BLaER1 treated with 17β-estradiol and CSF1 and Interleukin-3, amounts not matched to agents 10 nM and 100 nM (cell line): Measurements from ENCODE around the gene TAF15.
A peak's percentile ranks its signal among the peaks of the same experiment; 100 is the strongest.

Source experiments
- H3K27ac ChIP-seq, 11 experiments: shearing (Covaris generic); formaldehyde crosslinking; 2 replicates each; pipeline ENCODE4 v1.8.1; 2022
- H3K27me3 ChIP-seq, 11 experiments: shearing (Covaris generic); formaldehyde crosslinking; 2 replicates each; pipeline ENCODE4 v1.8.1; 2022
- H3K36me3 ChIP-seq, 11 experiments: shearing (Covaris generic); formaldehyde crosslinking; 2 replicates each; pipeline ENCODE4 v1.8.1; 2022
- H3K4me1 ChIP-seq, 10 experiments: shearing (Covaris generic); formaldehyde crosslinking; 2 replicates each; pipeline ENCODE4 v1.8.1; 2022
- H3K4me2 ChIP-seq, 11 experiments: shearing (Covaris generic); formaldehyde crosslinking; 2 replicates each; pipeline ENCODE4 v1.8.1; 2022
- H3K4me3 ChIP-seq, 10 experiments: shearing (Covaris generic); formaldehyde crosslinking; 2 replicates each; pipeline ENCODE4 v1.8.1; 2022
- H3K9ac ChIP-seq, 11 experiments: shearing (Covaris generic); formaldehyde crosslinking; 2 replicates each; pipeline ENCODE4 v1.8.1; 2022
- H3K9me3 ChIP-seq, 11 experiments: shearing (Covaris generic); formaldehyde crosslinking; replicated peaks in 1 of 11; 2 replicates each; pipeline ENCODE4 v1.8.1; 2022
- H4K20me1 ChIP-seq, 11 experiments: shearing (Covaris generic); formaldehyde crosslinking; 2 replicates each; pipeline ENCODE4 v1.8.1; 2022
- Cebpa-rat ChIP-seq, 11 experiments: shearing (Covaris generic); IDR thresholded peaks; 2 replicates each; pipeline ENCODE4 v1.8.1; 2022

The TAF15 gene

GRCh38 chr17:35775583-35775982 is 33.7 kb upstream of the TAF15 start:
- no peak overlapping the region for H3K27ac ChIP-seq
- peak overlapping the region in 9 of 11 experiments; percentile 39 to 92 (median 77); a peak in 17 of 22 replicates for H3K4me2 ChIP-seq
- H3K4me1 ChIP-seq: peaks cover 10 to 69% (median 47%) of the 10 kb centered on the region in 10 experiments; a peak in 19 of 20 replicates
- no peak for TF ChIP-seq Cebpa-rat (IDR thresholded peaks at IDR 0.05)
- H3K27me3 ChIP-seq: peaks cover 0 to 3% (median 0%) of the 10 kb centered on the region in 11 experiments; a peak in 1 of 22 replicates
- no peak overlapping the region; a peak in 1 of 22 replicates for H3K9ac ChIP-seq
- H4K20me1 ChIP-seq: no peaks in the 10 kb centered on the region
- no peaks in the 10 kb centered on the region for H3K36me3 ChIP-seq
- H3K4me3 ChIP-seq: no peak overlapping the region
- H3K9me3 ChIP-seq: no peaks in the 10 kb centered on the region

- Histone ChIP-seq H4K20me1 (no peaks in the 10 kb centered on the region), H3K4me3 (no peak overlapping the region), H3K4me1 (peaks cover 5 to 46% (median 31%) of the 10 kb centered on the region in 10 experiments; a peak in 18 of 20 replicates), H3K9me3 (no peaks in the 10 kb centered on the region), H3K27me3 (no peaks in the 10 kb centered on the region), H3K36me3 (no peaks in the 10 kb centered on the region), H3K9ac (no peak overlapping the region), H3K27ac (peak overlapping the region in 2 of 11 experiments; percentile 13 to 15; a peak in 3 of 22 replicates), H3K4me2 (peak overlapping the region in 3 of 11 experiments; percentile 23 to 27 (median 24); a peak in 4 of 22 replicates)
- no peak for TF ChIP-seq Cebpa-rat (IDR thresholded peaks at IDR 0.05)
Measured at GRCh38 chr17:35778641-35779196, 30.6 kb upstream of the TAF15 start.

- Histone ChIP-seq H3K9ac (no peak overlapping the region), H3K4me3 (no peak overlapping the region), H3K36me3 (no peaks in the 10 kb centered on the region), H3K27me3 (no peaks in the 10 kb centered on the region), H4K20me1 (no peaks in the 10 kb centered on the region), H3K9me3 (no peaks in the 10 kb centered on the region), H3K4me2 (no peak overlapping the region), H3K4me1 (peaks cover 0 to 28% (median 11%) of the 10 kb centered on the region in 10 experiments; a peak in 10 of 20 replicates), H3K27ac (no peak overlapping the region)
- TF ChIP-seq Cebpa-rat (IDR thresholded peaks at IDR 0.05): no peak
Measured at GRCh38 chr17:35780950-35781349, 28.3 kb upstream of the TAF15 start.

- no peaks in the 10 kb centered on the region for H3K9me3 ChIP-seq
- peaks cover 0 to 4% (median 0%) of the 10 kb centered on the region in 10 experiments; a peak in 2 of 20 replicates for H3K4me1 ChIP-seq
- TF ChIP-seq Cebpa-rat (IDR thresholded peaks at IDR 0.05): no peak
- H4K20me1 ChIP-seq: no peaks in the 10 kb centered on the region
- no peak overlapping the region for H3K4me3 ChIP-seq
- no peak overlapping the region for H3K27ac ChIP-seq
- no peak overlapping the region for H3K9ac ChIP-seq
- no peaks in the 10 kb centered on the region for H3K36me3 ChIP-seq
- H3K4me2 ChIP-seq: no peak overlapping the region
- no peaks in the 10 kb centered on the region for H3K27me3 ChIP-seq
Measured at GRCh38 chr17:35784895-35785294, 24.4 kb upstream of the TAF15 start.

- Histone ChIP-seq H3K9ac (no peak overlapping the region), H3K4me3 (no peak overlapping the region), H3K4me2 (no peak overlapping the region), H3K27me3 (peaks cover 0 to 5% (median 0%) of the 10 kb centered on the region in 11 experiments; a peak in 9 of 22 replicates), H3K9me3 (no peaks in the 10 kb centered on the region), H3K4me1 (peaks cover 0 to 4% (median 0%) of the 10 kb centered on the region in 10 experiments; a peak in 2 of 20 replicates), H3K27ac (no peak overlapping the region), H3K36me3 (no peaks in the 10 kb centered on the region), H4K20me1 (no peaks in the 10 kb centered on the region)
- no peak for TF ChIP-seq Cebpa-rat (IDR thresholded peaks at IDR 0.05)
Measured at GRCh38 chr17:35786941-35787432, 22.3 kb upstream of the TAF15 start.

- Histone ChIP-seq H3K27ac (no peak overlapping the region), H3K4me3 (no peak overlapping the region), H3K4me1 (peaks cover 0 to 4% (median 0%) of the 10 kb centered on the region in 10 experiments; a peak in 2 of 20 replicates), H3K4me2 (no peak overlapping the region), H3K9me3 (no peaks in the 10 kb centered on the region), H3K9ac (no peak overlapping the region), H4K20me1 (no peaks in the 10 kb centered on the region), H3K27me3 (peaks cover 7 to 21% (median 14%) of the 10 kb centered on the region in 11 experiments), H3K36me3 (no peaks in the 10 kb centered on the region)
- no peak for TF ChIP-seq Cebpa-rat (IDR thresholded peaks at IDR 0.05)
Measured at GRCh38 chr17:35788477-35789368, 20.6 kb upstream of the TAF15 start.

- Histone ChIP-seq H3K4me2 (no peak overlapping the region), H3K36me3 (no peaks in the 10 kb centered on the region), H3K4me3 (no peak overlapping the region), H3K9me3 (no peaks in the 10 kb centered on the region), H4K20me1 (peaks cover 0 to 7% (median 0%) of the 10 kb centered on the region in 11 experiments; a peak in 2 of 22 replicates), H3K27ac (no peak overlapping the region), H3K9ac (no peak overlapping the region), H3K4me1 (peaks cover 5 to 12% (median 9%) of the 10 kb centered on the region in 10 experiments; a peak in 16 of 20 replicates), H3K27me3 (peaks cover 28 to 42% (median 35%) of the 10 kb centered on the region in 11 experiments)
- no peak for TF ChIP-seq Cebpa-rat (IDR thresholded peaks at IDR 0.05)
Measured at GRCh38 chr17:35790841-35791240, 18.4 kb upstream of the TAF15 start.

GRCh38 chr17:35791681-35792350 is 17.5 kb upstream of the TAF15 start:
- H3K27me3 ChIP-seq: peaks cover 38 to 52% (median 45%) of the 10 kb centered on the region in 11 experiments
- H3K4me2 ChIP-seq: no peak overlapping the region
- H3K9me3 ChIP-seq: no peaks in the 10 kb centered on the region
- H3K4me3 ChIP-seq: no peak overlapping the region
- H4K20me1 ChIP-seq: peaks cover 0 to 7% (median 0%) of the 10 kb centered on the region in 11 experiments; a peak in 2 of 22 replicates
- TF ChIP-seq Cebpa-rat (IDR thresholded peaks at IDR 0.05): no peak
- no peak overlapping the region for H3K27ac ChIP-seq
- no peak overlapping the region for H3K9ac ChIP-seq
- H3K4me1 ChIP-seq: peaks cover 5 to 12% (median 9%) of the 10 kb centered on the region in 10 experiments; a peak in 16 of 20 replicates
- no peaks in the 10 kb centered on the region for H3K36me3 ChIP-seq
